ENCODE results near the gene PPFIA1.
"Not testable (repeated sequence)": the region's sequence is repeated elsewhere in the genome, so short reads cannot be mapped to it uniquely, and the experiment has no call there.

Gene PPFIA1

DNA sequence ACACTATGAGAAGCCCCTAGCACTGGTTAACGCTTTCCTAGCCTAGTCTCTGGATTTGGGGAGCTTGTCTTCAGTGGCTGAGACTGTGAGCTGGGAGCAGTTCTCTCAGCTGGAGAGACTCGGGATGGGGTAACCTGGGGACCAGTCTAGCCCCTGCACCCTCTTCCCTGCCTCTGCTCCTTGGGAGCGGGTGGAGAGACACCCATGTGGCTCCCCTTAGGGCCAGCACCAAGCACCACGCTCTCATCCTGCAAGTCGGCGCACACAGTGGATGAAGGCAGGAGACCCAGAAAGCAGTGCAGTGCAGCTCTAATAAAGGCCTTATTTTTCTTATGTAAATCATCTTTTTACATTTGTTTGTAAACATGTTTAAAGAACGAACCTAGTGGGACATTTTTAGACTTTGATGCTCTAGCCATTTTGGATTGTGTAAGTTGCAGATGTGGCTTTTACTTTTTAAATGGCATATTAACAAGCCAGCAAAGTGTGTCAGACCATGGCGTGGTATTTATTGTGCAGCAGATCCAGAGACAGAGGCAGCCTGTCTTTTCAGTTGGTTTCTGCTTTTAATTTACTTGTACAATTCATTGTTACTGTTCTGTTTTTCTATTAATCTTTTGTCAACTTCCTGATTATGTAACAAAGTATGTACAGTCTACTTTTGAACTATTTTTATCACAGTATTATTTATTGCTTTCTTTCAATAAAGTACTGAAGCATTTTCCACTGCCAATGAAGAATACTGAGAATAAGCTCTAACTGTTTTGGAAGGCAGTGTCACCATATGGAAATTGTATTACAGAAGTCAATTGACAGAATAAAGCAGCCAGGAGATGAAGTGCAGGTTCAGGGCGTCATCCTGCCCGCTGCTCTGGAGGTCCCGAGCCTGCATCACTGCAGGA is 113.4 kb downstream of the PPFIA1 start:
- H3K4me1 ChIP-seq (ENCODE audit: low read length) = peaks cover 37% of the 10 kb centered on the region
- no peaks in the 10 kb centered on the region for H3K27me3 ChIP-seq (ENCODE audit: low read depth, low read length)
- no peaks in the 10 kb centered on the region for H3K79me2 ChIP-seq (ENCODE audit: low read length)
- peaks cover 38% of the 10 kb centered on the region for H3K36me3 ChIP-seq (replicated peaks; ENCODE audit: low read depth, low read length)
- H3K27ac ChIP-seq (ENCODE audit: low read length) = no peak overlapping the region
- peaks cover 29% of the 10 kb centered on the region for H4K20me1 ChIP-seq (ENCODE audit: insufficient read depth, low read length)
- no peak overlapping the region for H3K9ac ChIP-seq (ENCODE audit: low read length)
- no peak overlapping the region for H2AFZ ChIP-seq (ENCODE audit: low read depth, low read length)
- TF ChIP-seq, protein P1, sequence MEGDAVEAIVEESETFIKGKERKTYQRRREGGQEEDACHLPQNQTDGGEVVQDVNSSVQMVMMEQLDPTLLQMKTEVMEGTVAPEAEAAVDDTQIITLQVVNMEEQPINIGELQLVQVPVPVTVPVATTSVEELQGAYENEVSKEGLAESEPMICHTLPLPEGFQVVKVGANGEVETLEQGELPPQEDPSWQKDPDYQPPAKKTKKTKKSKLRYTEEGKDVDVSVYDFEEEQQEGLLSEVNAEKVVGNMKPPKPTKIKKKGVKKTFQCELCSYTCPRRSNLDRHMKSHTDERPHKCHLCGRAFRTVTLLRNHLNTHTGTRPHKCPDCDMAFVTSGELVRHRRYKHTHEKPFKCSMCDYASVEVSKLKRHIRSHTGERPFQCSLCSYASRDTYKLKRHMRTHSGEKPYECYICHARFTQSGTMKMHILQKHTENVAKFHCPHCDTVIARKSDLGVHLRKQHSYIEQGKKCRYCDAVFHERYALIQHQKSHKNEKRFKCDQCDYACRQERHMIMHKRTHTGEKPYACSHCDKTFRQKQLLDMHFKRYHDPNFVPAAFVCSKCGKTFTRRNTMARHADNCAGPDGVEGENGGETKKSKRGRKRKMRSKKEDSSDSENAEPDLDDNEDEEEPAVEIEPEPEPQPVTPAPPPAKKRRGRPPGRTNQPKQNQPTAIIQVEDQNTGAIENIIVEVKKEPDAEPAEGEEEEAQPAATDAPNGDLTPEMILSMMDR (IDR thresholded peaks at IDR 0.05; ENCODE audit: low read depth, low read length) = no peak
- no peak for TF ChIP-seq EZH2phosphoT487 (IDR thresholded peaks at IDR 0.05; ENCODE audit: low read depth)
- no peaks in the 10 kb centered on the region for H3K9me3 ChIP-seq (ENCODE audit: insufficient read depth, low read length)
- no peak overlapping the region for H3K4me2 ChIP-seq (ENCODE audit: low read length)
- no peak overlapping the region for H3K4me3 ChIP-seq (ENCODE audit: low read length)

DNA sequence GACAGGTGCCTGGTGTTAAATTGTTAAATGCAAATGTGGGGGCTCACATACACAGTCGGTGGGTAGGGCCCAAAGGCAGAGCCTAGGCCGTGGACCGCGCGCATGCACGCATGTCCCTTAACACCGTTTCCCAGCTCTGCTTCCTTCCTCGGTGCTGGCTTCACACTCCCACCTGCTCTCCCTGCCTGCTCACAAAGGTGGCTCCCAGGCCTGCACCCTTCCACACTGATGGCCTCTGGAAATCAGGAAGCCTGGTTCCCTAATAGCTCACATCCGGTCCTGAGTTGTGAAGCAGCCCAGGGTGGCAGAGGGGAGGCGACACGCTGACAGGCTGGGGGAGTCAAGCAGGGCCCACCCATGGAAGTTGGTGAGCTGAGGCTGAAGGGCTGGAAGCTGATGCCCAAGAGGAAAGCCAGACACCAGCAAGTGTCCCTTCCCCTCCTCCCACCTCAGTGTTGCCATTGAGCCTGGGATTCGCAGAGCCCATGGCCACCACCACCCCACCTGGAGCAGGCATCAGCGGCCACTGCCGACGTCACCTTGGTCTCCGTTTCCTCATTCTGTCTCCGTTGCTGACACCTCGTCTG is 114.2 kb downstream of the PPFIA1 start:
- no peaks in the 10 kb centered on the region for H3K9me3 ChIP-seq (ENCODE audit: insufficient read depth, low read length)
- TF ChIP-seq, protein P1 (IDR thresholded peaks at IDR 0.05; ENCODE audit: low read depth, low read length) = no peak
- TF ChIP-seq EZH2phosphoT487 (IDR thresholded peaks at IDR 0.05; ENCODE audit: low read depth) = no peak
- H3K9ac ChIP-seq (ENCODE audit: low read length) = no peak overlapping the region

DNA sequence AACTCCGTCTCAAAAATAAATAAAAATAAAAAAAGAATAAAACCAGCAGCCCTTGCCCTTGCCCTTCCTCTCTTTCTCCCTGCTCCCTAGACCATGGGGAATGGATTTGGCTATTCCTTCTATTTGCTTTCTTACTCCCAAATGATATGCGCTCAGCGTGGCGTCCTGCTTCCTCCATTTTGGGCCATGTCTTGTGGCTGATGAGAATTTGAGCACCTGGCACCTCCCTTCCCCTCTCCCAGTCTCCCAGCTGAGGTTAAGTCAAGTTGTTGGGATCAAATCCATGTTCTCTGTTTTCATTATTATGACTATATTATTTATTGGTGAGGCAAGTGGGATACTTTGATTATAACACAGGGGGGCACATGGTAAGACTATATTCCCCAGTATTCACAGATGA is 117.1 kb downstream of the PPFIA1 start:
- Histone ChIP-seq H3K79me2 (ENCODE audit: low read length) (no peaks in the 10 kb centered on the region), H3K36me3 (replicated peaks; ENCODE audit: low read depth, low read length) (peaks cover 28% of the 10 kb centered on the region), H3K4me3 (ENCODE audit: low read length) (no peak overlapping the region), H4K20me1 (ENCODE audit: insufficient read depth, low read length) (peaks cover 21% of the 10 kb centered on the region), H2AFZ (ENCODE audit: low read depth, low read length) (no peak overlapping the region), H3K27me3 (ENCODE audit: low read depth, low read length) (no peaks in the 10 kb centered on the region), H3K4me2 (ENCODE audit: low read length) (no peak overlapping the region), H3K27ac (ENCODE audit: low read length) (no peak overlapping the region), H3K9ac (ENCODE audit: low read length) (no peak overlapping the region), H3K9me3 (ENCODE audit: insufficient read depth, low read length) (no peaks in the 10 kb centered on the region), H3K4me1 (ENCODE audit: low read length) (peaks cover 1% of the 10 kb centered on the region)
- TF ChIP-seq, protein P1 (IDR thresholded peaks at IDR 0.05; ENCODE audit: low read depth, low read length) = no peak
- TF ChIP-seq EZH2phosphoT487 (IDR thresholded peaks at IDR 0.05; ENCODE audit: low read depth) = no peak

More for the DNA sequence above, 114.2 kb downstream of the PPFIA1 start:
- H2AFZ ChIP-seq (ENCODE audit: low read depth, low read length) = no peak overlapping the region
- no peak overlapping the region for H3K27ac ChIP-seq (ENCODE audit: low read length)
- no peak overlapping the region for H3K4me2 ChIP-seq (ENCODE audit: low read length)
- no peaks in the 10 kb centered on the region for H3K79me2 ChIP-seq (ENCODE audit: low read length)
- H3K4me3 ChIP-seq (ENCODE audit: low read length) = no peak overlapping the region
- peaks cover 36% of the 10 kb centered on the region for H3K36me3 ChIP-seq (replicated peaks; ENCODE audit: low read depth, low read length)
- H4K20me1 ChIP-seq (ENCODE audit: insufficient read depth, low read length) = peaks cover 30% of the 10 kb centered on the region
- no peaks in the 10 kb centered on the region for H3K27me3 ChIP-seq (ENCODE audit: low read depth, low read length)
- H3K4me1 ChIP-seq (ENCODE audit: low read length) = peaks cover 29% of the 10 kb centered on the region

DNA sequence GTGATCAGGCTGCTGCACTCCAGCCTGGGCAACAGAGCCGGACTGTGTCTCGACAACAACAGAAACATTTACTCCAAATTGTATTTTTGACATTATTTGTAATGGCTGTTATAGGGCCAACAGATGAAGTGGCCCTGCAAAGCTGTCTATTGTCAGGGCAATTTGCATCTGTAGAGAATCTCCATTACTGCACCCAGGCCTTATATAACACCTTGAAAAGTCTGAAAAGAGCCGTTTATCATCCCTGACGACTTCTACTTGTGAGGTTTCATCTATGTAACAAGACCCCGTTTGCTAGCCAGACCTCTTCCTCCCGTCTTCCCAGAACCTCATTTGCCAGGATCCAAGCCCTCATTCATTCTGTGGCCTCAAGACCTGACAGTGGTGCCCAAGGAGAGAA is 118.7 kb downstream of the PPFIA1 start:
- H3K79me2 ChIP-seq (ENCODE audit: low read length) = no peaks in the 10 kb centered on the region
- H3K4me2 ChIP-seq (ENCODE audit: low read length) = no peak overlapping the region
- H3K4me1 ChIP-seq (ENCODE audit: low read length) = no peaks in the 10 kb centered on the region
- peaks cover 24% of the 10 kb centered on the region for H3K36me3 ChIP-seq (replicated peaks; ENCODE audit: low read depth, low read length)
- H4K20me1 ChIP-seq (ENCODE audit: insufficient read depth, low read length) = peaks cover 18% of the 10 kb centered on the region
- H3K4me3 ChIP-seq (ENCODE audit: low read length) = no peak overlapping the region
- H3K9ac ChIP-seq (ENCODE audit: low read length) = no peak overlapping the region
- no peaks in the 10 kb centered on the region for H3K27me3 ChIP-seq (ENCODE audit: low read depth, low read length)
- no peak overlapping the region for H2AFZ ChIP-seq (ENCODE audit: low read depth, low read length)
- no peak overlapping the region for H3K27ac ChIP-seq (ENCODE audit: low read length)
- no peaks in the 10 kb centered on the region for H3K9me3 ChIP-seq (ENCODE audit: insufficient read depth, low read length)
- TF ChIP-seq, protein P1 (IDR thresholded peaks at IDR 0.05; ENCODE audit: low read depth, low read length) = no peak
- no peak for TF ChIP-seq EZH2phosphoT487 (IDR thresholded peaks at IDR 0.05; ENCODE audit: low read depth)

DNA sequence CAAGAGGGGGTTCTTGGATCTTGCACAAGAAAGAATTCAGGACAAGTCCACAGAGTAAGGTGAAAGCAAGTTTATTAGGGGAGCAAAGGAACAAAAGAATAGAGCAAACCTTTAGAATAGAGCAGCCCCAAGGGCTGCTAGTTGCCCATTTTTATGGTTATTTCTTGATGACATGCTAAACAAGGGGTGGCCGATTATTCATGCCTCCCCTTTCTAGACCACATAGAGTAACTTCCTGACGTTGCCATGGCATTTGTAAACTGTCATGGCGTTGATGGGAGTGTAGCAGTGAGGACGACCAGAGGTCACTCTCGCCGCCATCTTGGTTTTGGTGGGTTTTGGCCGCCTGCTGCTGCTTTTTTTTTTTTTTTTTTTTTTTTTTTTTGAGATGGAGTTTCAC is 120.4 kb downstream of the PPFIA1 start:
- H3K4me3 ChIP-seq (ENCODE audit: low read length); H3K79me2 ChIP-seq (ENCODE audit: low read length); H3K27me3 ChIP-seq (ENCODE audit: low read depth, low read length); H3K9ac ChIP-seq (ENCODE audit: low read length); H2AFZ ChIP-seq (ENCODE audit: low read depth, low read length); H3K27ac ChIP-seq (ENCODE audit: low read length); H3K9me3 ChIP-seq (ENCODE audit: insufficient read depth, low read length); H3K4me1 ChIP-seq (ENCODE audit: low read length); H3K4me2 ChIP-seq (ENCODE audit: low read length): not testable (repeated sequence)
- H4K20me1 ChIP-seq (ENCODE audit: insufficient read depth, low read length) = peaks cover 12% of the 10 kb centered on the region
- H3K36me3 ChIP-seq (replicated peaks; ENCODE audit: low read depth, low read length) = peaks cover 16% of the 10 kb centered on the region
